Stomach (tissue), 19 donors: ENCODE data around the gene ANKRD52. TPM values are rescaled to one million over a fixed set of nuclear protein-coding genes. Genes with fewer than 3 reads are reported as not detected.

ENCODE experiments used
- DNase-seq, 2 donors: peaks; one replicate each; pipeline versions ENCODE4 v3.0.0 to v3.0.0-alpha.2; 2013 to 2019
- H3K27ac ChIP-seq, 5 donors: fragments of 200-600 bp in 4 of 5; sonication (generic) in 4 of 5; one replicate each; pipeline ENCODE4 v1.5.1; 2013 to 2019; ENCODE audit warnings: mild to moderate bottlenecking in 1 of 5, moderate library complexity in 1 of 5
- H3K27me3 ChIP-seq, 3 donors: fragments of 200-600 bp; sonication (generic); one replicate each; pipeline ENCODE4 v1.5.1; 2017 to 2019; ENCODE audit warnings: mixed run types in 1 of 3
- H3K36me3 ChIP-seq, 4 donors: fragments of 200-600 bp; sonication (generic); 1 replicate in 3 of 4; 2 replicates in 1 of 4; pipeline ENCODE4 v1.5.1; 2016 to 2019
- H3K4me1 ChIP-seq, 4 donors: fragments of 200-600 bp; sonication (generic); one replicate each; pipeline ENCODE4 v1.5.1; 2016 to 2019
- H3K4me3 ChIP-seq, 4 donors: fragments of 200-600 bp; sonication (generic) in 3 of 4; one replicate each; pipeline ENCODE4 v1.5.1; 2016 to 2019; ENCODE audit warnings: mild to moderate bottlenecking in 1 of 4
- H3K9me3 ChIP-seq, 4 donors: fragments of 200-600 bp; sonication (generic); one replicate each; pipeline ENCODE4 v1.5.1; 2016 to 2019
- EP300 ChIP-seq: sonication (generic); formaldehyde crosslinking; IDR thresholded peaks from one replicate; pipeline ENCODE4 v1.6.1; 2017; ENCODE audit warnings: antibody characterized with exemption
- POLR2A ChIP-seq, 4 donors: fragments of 450-650 bp; IDR thresholded peaks; one replicate each; pipeline ENCODE4 v1.6.1; 2016; ENCODE audit warnings: antibody characterized with exemption in 4 of 4, control low read depth in 2 of 4, mild to moderate bottlenecking in 1 of 4, moderate library complexity in 1 of 4
- POLR2AphosphoS5 ChIP-seq, 3 donors: sonication (generic); formaldehyde crosslinking; IDR thresholded peaks; one replicate each; pipeline ENCODE4 v1.6.1; 2016; ENCODE audit warnings: antibody characterized with exemption in 3 of 3
- WGBS, 5 donors: extraction: QIAGEN DNeasy Blood & Tissue Kit in 3 of 5; methylation state at CpG; one replicate each; pipeline versions ENCODE4 v1.1.5 to v1.1.7; 2013 to 2018; 5-methylcytosine and 5-hydroxymethylcytosine counted together
- intact Hi-C: fragments of 100-400 bp; cut with DNase I; formaldehyde crosslinking; loops from one replicate; pipeline ENCODE4 v1.15.1; 2023; ENCODE audit warnings: low total_unique reads
- long read RNA-seq, 10 donors: transcript quantifications; one replicate each; lab custom pipeline, GENCODE V29; 2026
- polyA plus RNA-seq, 3 donors: library from polyadenylated mRNA; stranded (reverse); fragments of 200-250 nt; gene quantifications; one replicate each; pipeline ENCODE4 v1.2.3, GENCODE V29; 2013
- total RNA-seq, 5 donors: library from RNA; depleted of rRNA; stranded (reverse); fragments of >200 nt; gene quantifications; one replicate each; pipeline versions ENCODE4 v1.1.0 to v1.2.3, GENCODE V29; 2014 to 2016
- TF ChIP-seq, protein P1 (sequence below), 7 experiments: fragments of 450-650 bp in 4 of 7; fragments of 200-600 bp in 3 of 7; sonication (generic) in 3 of 7; IDR thresholded peaks; one replicate each; pipeline ENCODE4 v1.5.1; 2016 to 2019; ENCODE audit warnings: antibody characterized with exemption in 7 of 7, control low read depth in 2 of 7, mild to moderate bottlenecking in 1 of 7
- donor health status: healthy with polysubstance abuse.
- donor health status: Bipolar disorder and iron deficiency.
- donor health status: healthy.

The ANKRD52 gene
- total RNA-seq: 10 to 100 TPM in 4 of 5 donors, 1 to 10 TPM in 1; 2.3 to 28.3 (median 14.2) TPM
- 1 to 10 TPM; 3.1 to 6.7 (median 3.4) TPM for polyA plus RNA-seq
- long read RNA-seq, donor 1: 0 reads
- long read RNA-seq, donor 2: 0 reads
- long read RNA-seq, donor 3, full-length matches to known transcripts: 1 of 1 reads
- long read RNA-seq, donor 3, partial matches to known transcripts: 0 of 1 reads
- long read RNA-seq, donor 3, other reads (novel, unspliced or antisense): 0 of 1 reads
- long read RNA-seq, donor 4: 0 reads
- long read RNA-seq, donor 5: 0 reads
- long read RNA-seq, donor 6, full-length matches to known transcripts: 3 of 3 reads
- long read RNA-seq, donor 6, partial matches to known transcripts: 0 of 3 reads
- long read RNA-seq, donor 6, other reads (novel, unspliced or antisense): 0 of 3 reads
- long read RNA-seq, donor 7: 0 reads
- long read RNA-seq, donor 8, partial matches to known transcripts: 35 of 35 reads
- long read RNA-seq, donor 8, other reads (novel, unspliced or antisense): 0 of 35 reads
- long read RNA-seq, donor 9: 0 reads
- long read RNA-seq, donor 10, full-length matches to known transcripts: 2 of 2 reads
- long read RNA-seq, donor 10, partial matches to known transcripts: 0 of 2 reads
- long read RNA-seq, donor 10, other reads (novel, unspliced or antisense): 0 of 2 reads

DNA sequence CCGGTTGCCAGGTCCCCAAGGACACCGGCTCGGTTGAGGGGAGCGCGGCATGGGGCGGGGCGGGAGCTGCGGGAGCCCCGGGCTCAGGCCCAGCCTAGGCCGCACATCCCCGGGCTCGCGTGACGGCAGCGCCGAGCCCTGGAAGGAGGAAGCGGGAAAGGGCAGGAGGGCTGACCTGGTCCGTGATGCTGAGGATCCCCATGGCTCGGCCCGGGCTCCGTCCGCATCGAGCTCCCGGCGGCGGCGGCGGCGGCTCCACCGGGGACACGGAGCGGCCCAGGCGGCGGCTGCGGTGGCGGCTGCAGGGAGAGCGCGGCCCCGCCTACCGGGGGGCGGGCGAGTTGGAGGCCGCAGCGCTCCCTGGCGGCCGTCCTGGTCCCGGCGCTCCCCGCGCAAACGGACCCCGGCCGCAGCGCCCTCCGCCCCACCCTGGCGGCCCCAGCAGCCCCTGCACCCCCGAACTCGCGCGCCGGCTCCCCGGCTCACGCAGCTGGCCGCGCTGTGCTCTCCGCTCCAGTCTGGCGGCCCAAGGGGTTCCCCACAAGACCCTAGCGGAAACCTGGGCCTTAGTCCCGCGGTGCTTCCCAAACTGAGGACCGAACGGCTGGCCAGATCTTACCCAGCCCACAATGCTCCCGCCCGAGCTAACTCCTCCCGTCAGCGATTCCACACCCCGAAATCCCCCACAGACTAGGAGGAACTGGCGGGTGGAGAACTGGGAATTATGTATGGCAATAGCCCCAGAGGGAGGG, at the start of gene ANKRD52:
Gene ANKRD52, minus strand, starts transcription at position 317 of the 752 bp plus-strand sequence. Its CDS starts 115 bp downstream, at position 202.
- TF ChIP-seq, protein P1, sequence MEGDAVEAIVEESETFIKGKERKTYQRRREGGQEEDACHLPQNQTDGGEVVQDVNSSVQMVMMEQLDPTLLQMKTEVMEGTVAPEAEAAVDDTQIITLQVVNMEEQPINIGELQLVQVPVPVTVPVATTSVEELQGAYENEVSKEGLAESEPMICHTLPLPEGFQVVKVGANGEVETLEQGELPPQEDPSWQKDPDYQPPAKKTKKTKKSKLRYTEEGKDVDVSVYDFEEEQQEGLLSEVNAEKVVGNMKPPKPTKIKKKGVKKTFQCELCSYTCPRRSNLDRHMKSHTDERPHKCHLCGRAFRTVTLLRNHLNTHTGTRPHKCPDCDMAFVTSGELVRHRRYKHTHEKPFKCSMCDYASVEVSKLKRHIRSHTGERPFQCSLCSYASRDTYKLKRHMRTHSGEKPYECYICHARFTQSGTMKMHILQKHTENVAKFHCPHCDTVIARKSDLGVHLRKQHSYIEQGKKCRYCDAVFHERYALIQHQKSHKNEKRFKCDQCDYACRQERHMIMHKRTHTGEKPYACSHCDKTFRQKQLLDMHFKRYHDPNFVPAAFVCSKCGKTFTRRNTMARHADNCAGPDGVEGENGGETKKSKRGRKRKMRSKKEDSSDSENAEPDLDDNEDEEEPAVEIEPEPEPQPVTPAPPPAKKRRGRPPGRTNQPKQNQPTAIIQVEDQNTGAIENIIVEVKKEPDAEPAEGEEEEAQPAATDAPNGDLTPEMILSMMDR (IDR thresholded peaks at IDR 0.05): peak in 5 of 7 experiments; percentile 14 to 91 (median 58)
- no peak for TF ChIP-seq EP300
- peak in 1 of 3 donors; percentile 14 for TF ChIP-seq POLR2AphosphoS5 (IDR thresholded peaks at IDR 0.05)
- TF ChIP-seq POLR2A (IDR thresholded peaks at IDR 0.05): no peak
- H3K27ac ChIP-seq: peak within 1 kb of the TSS; percentile 83 to 91 (median 88)
- H3K9me3 ChIP-seq: no peaks in the 10 kb centered on the region
- peaks cover 16 to 31% (median 28%) of the 10 kb centered on the region in 4 donors for H3K4me1 ChIP-seq
- 0 to 1% (median 0%) methylated on average over 11 to 78 of the region's 78 CpGs for WGBS, 5 donors
- H3K36me3 ChIP-seq: peaks cover 27 to 32% (median 30%) of the 10 kb centered on the region in 4 donors
- H3K4me3 ChIP-seq: peak within 1 kb of the TSS; percentile 79 to 98 (median 95)
- intact Hi-C loops: no loop called here
- DNase-seq: peak; percentile 78 to 95
- no peaks in the 10 kb centered on the region for H3K27me3 ChIP-seq

DNA sequence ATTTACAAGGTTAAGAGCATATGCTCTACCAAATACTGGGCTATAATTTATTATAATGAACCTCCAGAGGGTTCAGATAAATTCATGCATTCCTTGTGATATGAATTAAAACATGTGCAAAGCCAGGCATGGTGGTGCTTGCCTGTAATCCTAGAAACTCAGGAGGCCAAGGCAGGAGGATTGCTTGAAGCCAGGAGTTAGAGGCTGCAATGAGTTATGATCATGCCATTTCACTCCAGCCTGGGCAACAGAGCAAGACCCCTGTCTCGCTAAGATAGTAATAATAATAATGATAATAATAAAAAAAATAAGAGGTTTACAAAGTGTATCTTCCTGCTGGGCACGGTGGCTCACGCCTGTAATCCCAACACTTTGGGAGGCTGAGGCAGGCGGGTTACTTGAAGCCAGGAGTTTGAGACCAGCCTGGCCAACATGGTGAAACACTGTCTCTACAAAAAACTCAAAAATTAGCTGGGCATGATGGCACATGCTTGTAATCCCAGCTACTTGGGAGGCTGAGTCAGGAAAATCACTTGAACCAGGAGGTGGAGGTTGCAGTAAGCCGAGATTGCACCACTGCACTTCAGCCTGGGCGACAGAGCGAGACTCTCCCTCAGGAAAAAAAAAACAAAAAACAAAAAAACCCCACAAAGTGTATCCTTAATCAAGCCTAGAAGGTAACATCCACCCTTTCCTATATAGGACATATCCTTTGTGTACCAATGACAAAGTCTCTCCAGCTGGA, 49.2 kb upstream of the ANKRD52 start:
- peaks cover 23 to 86% (median 82%) of the 10 kb centered on the region in 4 donors for H3K36me3 ChIP-seq
- H3K27me3 ChIP-seq: no peaks in the 10 kb centered on the region
- no peak for DNase-seq
- intact Hi-C loops: no loop called here
- H3K9me3 ChIP-seq: no peaks in the 10 kb centered on the region
- peaks cover 0 to 7% (median 3%) of the 10 kb centered on the region in 4 donors for H3K4me1 ChIP-seq
- no peak overlapping the region for H3K27ac ChIP-seq
- WGBS, 5 donors: 95 to 96% (median 96%) methylated on average over 7 of the region's 7 CpGs
- TF ChIP-seq, protein P1 (IDR thresholded peaks at IDR 0.05): no peak
- H3K4me3 ChIP-seq: no peak overlapping the region

DNA sequence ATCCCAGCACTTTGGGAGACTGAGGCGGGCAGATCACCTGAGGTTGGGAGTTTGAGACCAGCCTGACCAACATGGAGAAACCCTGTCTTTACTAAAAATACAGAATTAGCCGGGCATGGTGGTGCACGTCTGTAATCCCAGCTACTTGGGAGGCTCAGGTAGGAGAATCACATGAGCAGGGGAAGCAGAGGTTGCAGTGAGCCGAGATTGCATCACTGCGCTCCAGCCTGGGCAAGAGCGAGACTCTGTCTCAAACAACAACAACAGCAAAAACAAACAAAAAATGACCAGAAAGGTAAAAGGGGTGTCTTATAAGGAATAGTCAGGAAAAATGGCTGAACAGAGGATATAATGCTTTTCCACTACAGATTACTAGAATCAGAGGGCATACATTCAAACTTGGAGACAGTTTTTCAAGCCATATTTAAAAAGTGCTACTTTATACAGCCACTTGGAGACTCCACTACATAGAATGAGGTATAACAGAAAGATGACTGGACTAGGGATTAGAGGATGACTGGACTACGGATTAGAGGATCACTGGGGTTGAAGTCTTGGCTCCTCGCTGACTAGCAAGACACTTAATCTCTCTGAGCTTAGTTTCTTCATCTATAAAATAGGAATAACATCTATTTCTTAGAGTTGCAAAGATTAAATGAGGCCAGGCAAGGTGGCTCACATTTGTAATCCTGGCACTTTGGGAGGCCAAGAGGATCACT, 46.8 kb upstream of the ANKRD52 start:
- DNase-seq: no peak
- Histone ChIP-seq H3K27ac (no peak overlapping the region), H3K36me3 (peaks cover 10 to 63% (median 59%) of the 10 kb centered on the region in 4 donors), H3K4me3 (no peak overlapping the region), H3K9me3 (no peaks in the 10 kb centered on the region), H3K4me1 (peaks cover 12 to 26% (median 21%) of the 10 kb centered on the region in 4 donors), H3K27me3 (no peaks in the 10 kb centered on the region)
- intact Hi-C loops: no loop called here
- no peak for TF ChIP-seq EP300
- 89 to 93% (median 93%) methylated on average over 8 of the region's 8 CpGs for WGBS, 5 donors

DNA sequence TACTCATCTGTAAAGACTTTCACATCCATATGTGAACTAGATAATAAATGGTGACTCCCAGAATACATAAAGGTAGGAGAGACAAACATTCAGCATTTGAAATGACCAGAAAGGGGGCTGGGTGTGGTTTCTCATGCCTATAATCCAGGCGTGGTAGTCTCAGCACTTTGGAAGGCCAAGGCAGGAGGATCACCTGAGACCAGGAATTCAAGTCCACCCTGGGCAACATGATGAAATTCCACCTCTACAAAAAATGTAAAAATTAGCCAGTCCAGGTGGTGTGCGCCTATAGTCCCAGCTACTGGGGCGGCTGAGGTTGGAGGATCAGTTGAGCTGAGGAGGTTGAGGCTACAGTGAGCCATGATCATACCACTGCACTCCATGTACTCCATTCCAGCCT, 46.1 kb upstream of the ANKRD52 start:
- H3K27me3 ChIP-seq: no peaks in the 10 kb centered on the region
- WGBS, 5 donors: 84 to 93% (median 88%) methylated on average over 2 to 3 of the region's 3 CpGs
- no peaks in the 10 kb centered on the region for H3K9me3 ChIP-seq
- no peak for DNase-seq
- H3K27ac ChIP-seq: no peak overlapping the region
- intact Hi-C loops: no loop called here
- no peak for TF ChIP-seq POLR2AphosphoS5 (IDR thresholded peaks at IDR 0.05)
- TF ChIP-seq, protein P1 (IDR thresholded peaks at IDR 0.05): no peak
- TF ChIP-seq POLR2A (IDR thresholded peaks at IDR 0.05): no peak
- TF ChIP-seq EP300: no peak
- H3K4me1 ChIP-seq: peaks cover 14 to 29% (median 24%) of the 10 kb centered on the region in 4 donors
- H3K36me3 ChIP-seq: peaks cover 3 to 55% (median 51%) of the 10 kb centered on the region in 4 donors
- H3K4me3 ChIP-seq: no peak overlapping the region
